ENCODE measurements around the gene DVL2. TPM values are rescaled to one million over a fixed set of nuclear protein-coding genes. Genes with fewer than 3 reads are reported as not detected.

Gene DVL2
- total and polyA plus RNA-seq, 2 of the 13 experiments (the other 11 are each of a cell fraction or from before 2014, with no cell fraction given): 5.7 to 38.2 TPM

- in situ Hi-C loops (cut with HindIII; ENCODE audit: extremely low pct_ligation_motif_present, low pct_unique_long_range_greater_than_20kb) (no loop called here), intact Hi-C loops (cut with micrococcal nuclease; ENCODE audit: unreplicated experiment) (loop anchor here (5.0 kb wide), 1 partner anchor 41 kb away; the partner anchor contains the start of gene SLC2A4)
- DNase-seq (ENCODE audit: low spot score) (no peak), FAIRE-seq (peak; percentile 15), ATAC-seq (no peak)
- POLR2A ChIA-PET: interaction anchor here (0.7 to 4.3 kb wide), 13 partner anchors 10 to 205 kb away, joined by 3 to 35 read pairs (median 5); partner anchors contain the start of genes ACADVL, ASGR1, ASGR2 and CTDNEP1
- Histone ChIP-seq H3K4me3 (replicated peaks in 1 of 3; ENCODE audit: insufficient read depth in 1 of 3, low read depth in 2 of 3, low read length in 3 of 3) (peak overlapping the region; percentile 61 to 85 (median 68)), H3K27ac (ENCODE audit: extremely low read length, insufficient read depth, low read length) (peak overlapping the region; percentile 86), H3K4me2 (ENCODE audit: low read depth, low read length) (peak overlapping the region; percentile 97), H3K9me3 (ENCODE audit: low read length) (no peaks in the 10 kb centered on the region), H3K9ac (ENCODE audit: insufficient read depth, low read depth, low read length) (peak overlapping the region; percentile 92), H3K36me3 (replicated peaks in 1 of 2; ENCODE audit: control insufficient read depth in 1 of 2, insufficient read depth in 2 of 2, low read length in 2 of 2) (peaks cover 11 to 27% of the 10 kb centered on the region in 2 experiments), H4K20me1 (ENCODE audit: insufficient read depth, low read length) (0 out of 2 replicates have a peak, but pooled peaks cover 2% of the 10 kb centered on the region), H3K79me2 (ENCODE audit: insufficient read depth, low read length) (peaks cover 42% of the 10 kb centered on the region), H3K4me1 (ENCODE audit: insufficient read depth, low read length) (peaks cover 37% of the 10 kb centered on the region), H3K27me3 (ENCODE audit: control insufficient read depth in 1 of 2, insufficient read depth in 2 of 2, low read length in 2 of 2) (no peaks in the 10 kb centered on the region; a peak in 1 of 5 replicates), H2AFZ (ENCODE audit: low read length) (no peak overlapping the region)
- 27% methylated on average over 9 of the region's 9 CpGs for WGBS (ENCODE audit: low lambda C conversion rate)
- TF ChIP-seq ZNF264 (CRISPR knock-in tag; IDR thresholded peaks at IDR 0.05) (0 out of 2 replicates have a peak, but pooled peaks have one; percentile 21), RXRA (CRISPR knock-in tag; IDR thresholded peaks at IDR 0.05) (no peak), GABPA (IDR thresholded peaks at IDR 0.05; ENCODE audit: low read depth, low read length) (no peak), GABPA (CRISPR knock-in tag; IDR thresholded peaks at IDR 0.05; ENCODE audit: low read depth) (peak; percentile 48; the same call in 1 of the 2 replicates), PTBP1 (IDR thresholded peaks at IDR 0.05; ENCODE audit: low read depth, low read length, poor library complexity, severe bottlenecking) (no peak), ZGPAT (CRISPR knock-in tag; IDR thresholded peaks at IDR 0.05) (no peak), SSRP1 (CRISPR knock-in tag; IDR thresholded peaks at IDR 0.05) (no peak), SIN3A (IDR thresholded peaks at IDR 0.05; ENCODE audit: borderline replicate concordance, low read depth, low read length) (0 out of 2 replicates have a peak, but pooled peaks have one; percentile 11), REST (IDR thresholded peaks at IDR 0.05; ENCODE audit: borderline replicate concordance in 1 of 2, low read depth in 1 of 2, low read length in 2 of 2) (no peak)
- TSS peak; percentile 68 for BruUV-seq (replicated peaks)
- CTCF ChIA-PET (ENCODE audit: low intra/inter-chr PET ratio, low total read pairs): no interaction called here
Measured at GRCh38 chr17:7241090-7241733, 6.9 kb upstream of the DVL2 start.

Data from HepG2 (cell line).